GM21447 (cell line): ENCODE measurements around the gene GSTM3.

Experiments
- ATAC-seq: cut with Tn5 transposase; IDR thresholded peaks from one replicate; pipeline ENCODE4 v1.9.1; 2021; ENCODE audit not compliant: unreplicated experiment

Gene GSTM3

DNA sequence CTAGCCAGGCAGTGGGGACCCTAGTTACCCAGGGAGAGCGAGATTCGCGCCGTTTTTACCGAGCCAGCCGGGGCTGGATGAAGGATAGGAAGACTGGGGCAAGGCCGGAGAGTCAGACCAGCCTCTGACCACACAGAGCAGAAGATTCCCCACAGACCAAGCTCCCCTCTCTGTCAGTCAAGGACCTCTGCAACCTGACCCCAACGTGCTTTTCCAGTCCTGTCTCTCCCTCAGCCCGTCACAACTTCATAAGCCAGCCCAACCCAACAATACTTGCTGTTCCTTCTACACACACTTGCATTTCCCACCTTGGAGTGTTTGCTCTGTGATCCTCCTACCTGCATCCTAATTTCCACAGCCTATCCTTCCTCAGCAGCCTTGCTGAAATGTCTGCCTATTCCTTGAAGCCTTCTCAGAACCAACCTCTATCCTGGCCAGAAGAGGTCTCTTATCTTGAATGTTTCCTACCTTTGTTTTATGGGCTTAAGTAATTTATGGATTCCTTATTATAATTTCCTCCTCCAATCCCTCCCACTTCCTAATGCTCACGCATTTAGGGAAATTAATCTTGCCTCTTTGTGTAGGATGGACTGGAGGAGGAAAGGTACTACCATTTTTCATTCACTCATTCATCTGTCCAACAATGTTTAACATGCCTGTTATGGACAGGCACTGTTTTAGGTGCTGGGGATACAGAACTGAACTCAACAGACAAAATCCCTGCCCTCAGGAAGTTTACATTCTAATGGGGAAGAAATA, at the start of gene GSTM3:
GSTM3 (minus strand) TSS at position 424 of the 759 bp plus-strand sequence. CDS start 751 bp downstream, outside the sequence.
- no peak for ATAC-seq

DNA sequence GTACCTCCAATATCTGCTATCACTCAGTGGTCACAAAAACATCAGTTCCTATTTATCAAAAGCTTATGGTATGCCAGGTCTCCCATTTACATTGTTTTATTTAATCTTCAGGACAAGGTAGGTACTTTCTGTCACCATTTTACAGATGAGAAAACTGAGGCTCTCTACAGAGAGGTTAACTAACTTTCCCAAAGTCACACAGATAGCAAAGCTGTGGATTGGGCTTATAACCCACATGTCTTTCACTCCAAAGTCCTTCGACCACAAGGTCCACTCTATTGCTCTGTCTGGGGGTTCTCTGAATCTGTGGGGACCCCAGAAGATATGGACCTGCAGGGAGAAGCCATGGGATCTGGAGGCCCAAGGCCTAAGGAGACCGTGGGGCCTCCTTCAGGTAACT, 49.5 kb upstream of the GSTM3 start:
- no peak for ATAC-seq

- ATAC-seq = no peak
These were observed 48.8 kb upstream of the GSTM3 start for GRCh38 chr1:109789551-109790180.

GRCh38 chr1:109788695-109789521, 48.1 kb upstream of the GSTM3 start:
- ATAC-seq = no peak

- ATAC-seq = no peak
These were observed 47.2 kb upstream of the GSTM3 start for GRCh38 chr1:109787845-109788601.

DNA sequence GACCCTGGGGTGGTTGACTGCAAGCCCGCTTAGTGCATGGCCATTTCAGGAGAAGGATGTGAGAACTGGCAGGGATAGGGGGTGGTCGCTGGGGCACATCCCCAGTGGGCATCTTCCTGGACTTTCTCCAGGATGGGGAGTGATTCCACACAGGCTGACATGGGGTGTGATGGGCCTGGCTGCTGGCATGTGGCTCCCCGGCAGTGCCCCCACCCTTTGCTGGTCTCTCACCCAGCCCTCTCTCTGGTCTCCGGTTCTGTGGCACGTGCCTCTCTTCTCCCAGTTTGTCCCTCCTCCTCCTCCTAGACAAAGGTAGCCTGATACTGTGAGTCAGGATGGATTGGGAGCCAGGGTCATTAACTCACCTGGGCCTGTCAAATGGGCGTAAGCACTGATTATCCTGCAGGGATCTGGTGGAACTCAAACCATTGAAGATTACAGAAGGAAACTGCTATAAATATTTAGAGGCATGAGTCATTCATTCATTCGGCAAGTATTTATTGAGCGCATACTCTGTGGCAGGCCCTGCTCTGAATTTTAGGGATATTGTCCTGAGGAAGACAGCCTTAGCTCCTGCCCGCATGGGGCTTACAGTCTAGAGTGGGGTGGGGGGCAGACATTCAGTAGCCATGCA, 46.5 kb upstream of the GSTM3 start:
- ATAC-seq = no peak

DNA sequence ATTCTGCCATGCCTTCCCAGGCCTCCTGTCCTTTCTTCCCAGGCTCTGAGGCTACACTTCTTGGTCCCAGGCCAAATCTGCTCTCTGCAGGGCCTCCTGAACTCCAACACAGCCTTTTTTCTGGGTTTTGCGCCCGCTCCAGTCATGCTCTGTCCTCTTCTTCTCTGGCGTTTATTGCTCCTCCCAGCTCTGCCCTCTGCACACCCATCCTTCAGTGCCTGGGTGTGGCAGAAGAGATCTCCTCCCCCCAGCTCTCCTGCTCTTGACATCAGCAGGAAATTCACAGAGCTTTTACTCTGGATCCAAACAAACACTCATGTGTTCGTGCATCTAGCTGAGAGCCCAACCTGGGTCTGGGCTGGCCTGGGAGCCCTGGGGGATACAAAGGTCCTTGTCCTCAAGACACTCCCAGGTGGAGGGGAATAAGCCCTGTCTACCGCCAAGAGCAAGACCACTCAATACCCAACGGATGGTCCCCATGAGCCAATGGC, 45.7 kb upstream of the GSTM3 start:
- no peak for ATAC-seq

- ATAC-seq = no peak
These were observed 45.3 kb upstream of the GSTM3 start for GRCh38 chr1:109786112-109786480.

- ATAC-seq = no peak
These were observed 44.7 kb upstream of the GSTM3 start for GRCh38 chr1:109785446-109786111.

- no peak for ATAC-seq
These were observed 43.9 kb upstream of the GSTM3 start for GRCh38 chr1:109784551-109785252.

- ATAC-seq = no peak
These were observed 42.6 kb upstream of the GSTM3 start for GRCh38 chr1:109783436-109783835.

DNA sequence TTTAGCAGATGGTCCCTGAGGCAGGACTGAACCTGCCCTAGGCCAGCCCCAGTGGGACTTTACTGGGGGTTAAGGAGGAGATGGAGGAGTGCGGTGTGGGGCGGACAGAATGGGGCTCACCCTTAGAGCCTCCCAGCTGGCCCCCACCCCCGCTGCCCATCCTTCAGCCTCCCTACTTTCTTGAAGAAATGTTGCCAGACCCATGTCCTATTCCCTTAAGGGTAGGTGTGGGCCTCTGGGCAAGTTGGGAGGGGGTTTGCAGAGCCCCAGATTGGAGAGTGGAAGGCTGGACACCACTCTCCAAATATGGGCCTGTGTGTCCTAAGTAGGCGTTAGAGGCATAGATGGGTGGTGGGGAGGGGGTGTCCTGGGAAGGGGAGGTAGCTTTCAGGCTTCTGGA, 42.1 kb upstream of the GSTM3 start:
- ATAC-seq = no peak

DNA sequence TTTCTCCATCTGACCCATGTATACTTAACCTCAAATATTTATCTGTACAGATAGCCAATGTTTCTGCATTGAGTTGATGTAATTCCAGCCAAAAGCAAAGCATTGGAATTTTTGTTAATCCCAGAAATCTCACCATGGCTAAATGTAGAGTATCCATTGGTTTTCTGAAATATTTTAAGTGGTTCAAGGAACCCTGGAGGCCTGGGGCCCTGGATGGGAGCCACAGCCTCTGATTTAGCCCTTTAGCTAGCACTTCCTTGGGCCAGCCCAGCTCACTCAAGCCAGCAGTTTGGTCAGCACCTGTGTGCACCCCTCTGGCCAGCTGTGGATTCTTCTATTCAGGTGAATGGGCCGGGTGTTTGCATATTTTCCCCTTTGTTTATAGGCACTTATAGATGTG, 41.7 kb upstream of the GSTM3 start:
- no peak for ATAC-seq

DNA sequence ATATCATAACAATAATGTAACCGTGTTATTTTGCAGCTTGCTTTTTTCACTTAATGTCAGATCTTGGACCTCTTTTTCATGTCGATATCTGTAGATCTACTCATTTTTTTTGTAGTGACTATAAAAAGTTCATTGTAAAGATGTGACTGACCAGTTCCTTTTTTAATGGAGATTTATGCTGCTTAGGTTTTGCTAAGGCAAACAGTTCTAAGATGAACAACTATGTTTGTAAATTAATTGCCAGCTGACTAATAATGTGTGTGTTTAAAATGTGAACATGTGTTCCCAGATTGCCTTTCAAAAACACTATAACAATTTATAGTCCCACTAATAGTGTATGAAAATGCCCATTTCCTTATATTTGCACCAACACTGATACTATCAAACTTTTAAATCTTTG, 41.0 kb upstream of the GSTM3 start:
- ATAC-seq = no peak

- ATAC-seq = no peak
These were observed 40.1 kb upstream of the GSTM3 start for GRCh38 chr1:109780982-109781381.

GRCh38 chr1:109777980-109778625, 37.3 kb upstream of the GSTM3 start:
- ATAC-seq = no peak

- no peak for ATAC-seq
These were observed 36.6 kb upstream of the GSTM3 start for GRCh38 chr1:109777436-109777835.

DNA sequence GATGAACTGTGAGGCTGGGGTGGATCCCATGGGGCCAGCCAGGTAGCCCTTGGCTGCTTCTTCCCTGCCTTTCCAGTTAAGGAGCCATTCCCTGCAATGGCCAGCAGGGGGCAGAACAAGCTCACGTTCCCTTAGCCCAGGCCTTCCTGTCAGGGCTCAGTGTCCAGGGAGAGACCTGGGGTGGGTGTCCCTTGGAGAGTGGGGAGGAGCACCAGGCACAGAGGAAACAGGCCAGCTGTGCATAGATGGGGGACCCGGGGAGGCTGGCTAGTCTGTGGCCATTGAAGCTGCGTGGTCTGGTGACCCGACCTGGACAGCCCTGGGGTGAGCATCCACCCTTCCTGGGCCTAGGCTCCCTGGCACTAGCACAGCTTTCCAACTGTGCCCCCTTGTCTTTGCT, 36.1 kb upstream of the GSTM3 start:
- peak; percentile 62 for ATAC-seq
